Activated B cell treated with CpG ODN at 0.5 μM for 24 hours (primary cell): ENCODE data around the gene IPPK. TPM values are rescaled to one million over a fixed set of nuclear protein-coding genes. Genes with fewer than 3 reads are reported as not detected.

Source experiments
- ATAC-seq: fragments of 200-7000 bp; cut with Tn5 transposase; one replicate; pipeline ENCODE4 v1.10.0; 2021; ENCODE audit warnings: low read depth, mild to moderate bottlenecking, moderate library complexity
- CTCF ChIA-PET: fragments of 350-600 bp; sonication (Branson Sonifier 250); formaldehyde crosslinking; loops from one replicate; lab custom pipeline; 2021; ENCODE audit warnings: antibody characterized with exemption; lab: Charles Lee
- POLR2A ChIA-PET: fragments of 350-600 bp; sonication (Branson Sonifier 250); formaldehyde crosslinking; loops from one replicate; lab custom pipeline; 2021; ENCODE audit warnings: antibody characterized with exemption; lab: Charles Lee
- DNase-seq: peaks from one replicate; pipeline ENCODE4 v3.0.0; 2022
- H3K27ac Mint-ChIP-seq: one replicate; pipeline ENCODE4 v1.8.0; 2020; ENCODE audit warnings: mixed read lengths
- H3K27me3 Mint-ChIP-seq: one replicate; pipeline ENCODE4 v1.8.0; 2021; ENCODE audit warnings: mixed read lengths
- H3K36me3 Mint-ChIP-seq: one replicate; pipeline ENCODE4 v1.8.0; 2021; ENCODE audit warnings: low read depth, mixed read lengths
- H3K4me1 Mint-ChIP-seq: one replicate; pipeline ENCODE4 v1.8.0; 2021; ENCODE audit warnings: mixed read lengths
- H3K4me3 Mint-ChIP-seq: one replicate; pipeline ENCODE4 v1.8.0; 2020; ENCODE audit warnings: mild to moderate bottlenecking, mixed read lengths
- H3K9me3 Mint-ChIP-seq: one replicate; pipeline ENCODE4 v1.8.0; 2020; ENCODE audit warnings: mixed read lengths
- CTCF ChIP-seq: fragments of 200-600 bp; IDR thresholded peaks from one replicate; pipeline ENCODE4 v1.8.0; 2022; ENCODE audit warnings: antibody characterized with exemption, mild to moderate bottlenecking
- intact Hi-C: fragments of 100-400 bp; cut with micrococcal nuclease; formaldehyde crosslinking; loops from one replicate; pipeline ENCODE4 v1.15.1; 2024
- total RNA-seq: library from RNA; stranded (reverse); gene quantifications from 2 replicates; pipeline ENCODE4 v1.2.3, GENCODE V29; 2022

Gene IPPK
- total RNA-seq, 1 donor from 2014 or later, result 9.7 TPM

DNA sequence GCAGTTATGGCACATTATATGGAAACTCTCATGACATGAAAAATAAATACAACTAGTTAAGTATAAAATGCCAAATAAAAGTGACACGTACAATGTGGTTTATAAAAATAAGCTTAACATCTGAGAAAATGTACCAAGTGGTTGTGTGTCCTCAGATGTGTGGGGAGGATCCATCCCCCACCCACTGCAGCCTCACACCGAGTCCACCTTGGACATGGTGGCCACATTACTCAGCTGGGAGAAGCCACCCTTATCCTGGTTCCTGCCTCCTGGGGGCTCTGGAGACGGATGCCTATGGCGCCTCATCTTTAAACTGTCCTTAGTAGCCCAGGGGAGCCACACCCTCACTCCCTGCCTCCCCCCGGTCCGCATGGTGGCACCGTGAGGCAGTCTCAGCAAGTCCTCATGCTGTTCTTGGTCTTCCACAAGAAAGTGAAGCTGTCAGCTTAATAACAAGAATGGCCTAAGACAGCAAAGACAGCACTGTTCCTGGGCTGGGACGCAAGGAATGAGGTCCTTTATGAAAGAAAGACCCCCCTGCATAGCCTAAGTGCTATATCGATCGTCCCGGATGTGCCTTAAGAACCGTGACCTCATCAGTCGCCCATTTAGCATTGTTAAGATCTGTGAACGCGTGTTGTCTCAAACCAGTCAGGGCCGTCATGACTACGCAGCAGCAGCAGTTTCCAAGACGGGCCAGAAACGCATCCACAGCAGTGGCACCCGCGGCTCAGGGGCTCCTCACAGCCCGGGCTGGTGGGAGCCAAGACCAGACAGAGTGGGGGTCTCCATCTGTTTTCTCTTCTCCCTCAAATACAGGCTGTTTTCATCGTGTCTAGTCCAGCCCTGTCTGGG is 56.4 kb downstream of the IPPK start:
- no peaks in the 10 kb centered on the region for H3K27me3 Mint-ChIP-seq
- DNase-seq (no peak), ATAC-seq (no peak)
- H3K9me3 Mint-ChIP-seq, result no peaks in the 10 kb centered on the region
- H3K4me3 Mint-ChIP-seq, result no peak overlapping the region
- H3K36me3 Mint-ChIP-seq, result peaks cover 71% of the 10 kb centered on the region
- no peak for TF ChIP-seq CTCF
- H3K27ac Mint-ChIP-seq, result no peak overlapping the region
- CTCF ChIA-PET, result no interaction called here
- intact Hi-C loops, result no loop called here
- H3K4me1 Mint-ChIP-seq, result no peaks in the 10 kb centered on the region
- POLR2A ChIA-PET, result no interaction called here

DNA sequence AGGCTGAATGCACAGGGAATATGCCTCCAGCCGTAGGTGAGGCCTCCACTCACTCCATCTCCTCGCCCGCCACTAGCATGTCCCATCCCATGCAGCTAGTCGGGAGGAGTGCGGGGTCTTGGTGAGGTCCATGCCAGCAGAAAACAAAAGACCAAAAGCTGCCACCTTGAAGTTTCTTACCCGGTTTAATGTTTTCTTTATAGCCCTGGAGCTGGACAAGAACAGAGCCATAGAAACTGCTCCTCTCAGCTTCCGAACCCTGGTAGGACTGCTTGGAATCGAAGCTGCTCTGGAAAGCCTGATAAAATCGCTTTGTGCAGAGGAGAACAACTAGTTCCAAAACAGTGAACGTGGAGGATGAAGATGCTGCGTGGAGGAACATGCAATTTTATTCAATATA is 57.1 kb downstream of the IPPK start:
- no peaks in the 10 kb centered on the region for H3K9me3 Mint-ChIP-seq
- no peaks in the 10 kb centered on the region for H3K4me1 Mint-ChIP-seq
- no peak for ATAC-seq
- no peak for TF ChIP-seq CTCF
- no peak overlapping the region for H3K4me3 Mint-ChIP-seq
- intact Hi-C loops, result no loop called here
- H3K27ac Mint-ChIP-seq, result no peak overlapping the region
- no peak for DNase-seq
- CTCF ChIA-PET, result no interaction called here
- H3K36me3 Mint-ChIP-seq, result peaks cover 66% of the 10 kb centered on the region
- POLR2A ChIA-PET, result no interaction called here
- H3K27me3 Mint-ChIP-seq, result no peaks in the 10 kb centered on the region

DNA sequence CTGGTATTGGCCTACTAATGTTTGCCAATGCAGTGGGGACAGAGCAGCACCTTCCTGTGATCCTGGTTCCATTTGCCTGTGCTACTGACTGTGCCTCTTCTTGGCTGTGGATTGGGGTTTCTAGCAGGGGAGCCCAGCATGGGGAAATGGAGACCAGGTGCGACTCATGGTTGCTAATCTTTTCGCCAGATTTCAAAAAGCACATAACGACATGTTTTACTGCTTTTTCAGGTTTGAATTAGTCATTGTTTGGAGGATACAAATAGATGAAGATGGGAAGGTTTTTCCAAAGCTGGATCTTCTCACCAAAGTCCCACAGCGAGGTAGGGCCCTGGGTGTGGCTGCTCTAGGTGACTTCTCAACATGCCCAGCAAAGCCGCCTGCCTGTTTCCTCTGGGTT is 57.6 kb downstream of the IPPK start:
- intact Hi-C loops, result no loop called here
- Mint-ChIP-seq H3K27me3 (no peaks in the 10 kb centered on the region), H3K36me3 (peaks cover 61% of the 10 kb centered on the region), H3K27ac (no peak overlapping the region), H3K9me3 (no peaks in the 10 kb centered on the region), H3K4me1 (no peaks in the 10 kb centered on the region), H3K4me3 (no peak overlapping the region)
- ATAC-seq (no peak), DNase-seq (no peak)
- TF ChIP-seq CTCF, result no peak
- ChIA-PET POLR2A (no interaction called here), CTCF (no interaction called here)

DNA sequence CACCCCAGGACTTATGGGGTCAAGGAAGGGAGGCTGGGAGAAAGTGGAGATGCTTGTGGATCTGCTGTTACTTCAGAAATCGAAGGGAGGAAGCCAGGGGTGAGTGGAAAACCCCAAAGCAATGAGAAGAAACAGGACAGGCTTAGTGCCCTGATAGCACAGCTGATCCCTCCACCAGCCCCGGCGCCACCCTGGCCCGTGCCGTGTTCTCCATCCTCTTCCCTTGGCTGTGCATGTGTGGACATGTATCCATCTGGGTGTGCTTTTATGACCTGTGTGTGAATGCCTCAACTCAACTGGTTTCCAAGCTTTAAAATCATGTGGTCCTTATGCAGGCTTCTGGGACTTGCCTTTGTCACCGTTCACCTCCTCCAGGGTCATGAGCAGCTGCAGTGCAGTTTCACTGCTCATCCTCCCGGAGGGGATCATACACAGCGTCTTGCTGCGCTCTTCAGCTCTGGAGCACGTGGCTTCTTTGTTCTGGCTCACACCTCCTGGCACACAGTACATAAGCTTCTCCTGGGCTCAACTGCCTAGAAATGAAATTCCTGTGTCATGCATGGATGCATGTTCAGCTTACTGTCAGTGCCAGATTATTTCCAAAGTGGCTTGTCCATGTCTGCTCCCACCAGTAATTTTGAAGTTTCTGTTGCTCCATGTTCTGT is 58.2 kb downstream of the IPPK start:
- no peaks in the 10 kb centered on the region for H3K9me3 Mint-ChIP-seq
- ChIA-PET CTCF (no interaction called here), POLR2A (no interaction called here)
- H3K4me3 Mint-ChIP-seq, result no peak overlapping the region
- intact Hi-C loops, result no loop called here
- no peak for TF ChIP-seq CTCF
- H3K27ac Mint-ChIP-seq, result no peak overlapping the region
- H3K4me1 Mint-ChIP-seq, result no peaks in the 10 kb centered on the region
- no peaks in the 10 kb centered on the region for H3K27me3 Mint-ChIP-seq
- H3K36me3 Mint-ChIP-seq, result peaks cover 59% of the 10 kb centered on the region
- DNase-seq (no peak), ATAC-seq (no peak)
